GM23338 (cell line): Measurements from ENCODE around the gene SYNE2. TPM values are rescaled to one million over a fixed set of nuclear protein-coding genes. Genes with fewer than 3 reads are reported as not detected.

Source experiments
- ATAC-seq: fragments of 200-7000 bp; cut with Tn5 transposase; 3 replicates; pipeline ENCODE4 v1.9.1; 2020
- DNase-seq: peaks from one replicate; pipeline ENCODE4 v3.0.0-alpha.2; 2015; ENCODE audit warnings: low spot score
- H2AFZ ChIP-seq: fragments of 200-600 bp; sonication (generic); 2 replicates; pipeline ENCODE4 v1.8.0; 2016; ENCODE audit warnings: antibody characterized with exemption, mild to moderate bottlenecking, moderate library complexity
- H3F3A ChIP-seq: fragments of 200-600 bp; sonication (generic); replicated peaks from 2 replicates; pipeline ENCODE4 v1.8.0; 2017; ENCODE audit warnings: antibody characterized with exemption, mixed run types, low read depth
- H3K27ac ChIP-seq: fragments of 200-600 bp; sonication (generic); 2 replicates; pipeline ENCODE4 v1.6.1; 2016; ENCODE audit warnings: low read depth
- H3K27me3 ChIP-seq: fragments of 200-600 bp; sonication (generic); 2 replicates; pipeline ENCODE4 v1.8.0; 2016; ENCODE audit warnings: mild to moderate bottlenecking, mixed run types, moderate library complexity; ENCODE audit not compliant: insufficient read depth
- H3K36me3 ChIP-seq: fragments of 200-600 bp; sonication (generic); 2 replicates; pipeline ENCODE4 v1.8.0; 2016; ENCODE audit warnings: mild to moderate bottlenecking; ENCODE audit not compliant: insufficient read depth
- H3K4me1 ChIP-seq: fragments of 200-600 bp; sonication (generic); 2 replicates; pipeline ENCODE4 v1.8.0; 2016; ENCODE audit warnings: mild to moderate bottlenecking, moderate library complexity; ENCODE audit not compliant: insufficient read depth
- H3K4me2 ChIP-seq: fragments of 200-600 bp; sonication (generic); 2 replicates; pipeline ENCODE4 v1.7.1; 2017; ENCODE audit warnings: mixed run types
- H3K4me3 ChIP-seq: fragments of 200-600 bp; sonication (generic); 2 replicates; pipeline ENCODE4 v1.6.1; 2016; ENCODE audit warnings: mixed run types
- H3K79me2 ChIP-seq: fragments of 200-600 bp; sonication (generic); replicated peaks from 2 replicates; pipeline ENCODE4 v1.8.0; 2017; ENCODE audit warnings: mild to moderate bottlenecking; ENCODE audit not compliant: insufficient read depth
- H3K9me2 ChIP-seq: fragments of 200-600 bp; sonication (generic); 2 replicates; pipeline ENCODE4 v1.8.0; 2017; ENCODE audit not compliant: insufficient read depth
- H4K20me1 ChIP-seq: fragments of 200-600 bp; sonication (generic); replicated peaks from 2 replicates; pipeline ENCODE4 v1.8.0; 2017; ENCODE audit warnings: mild to moderate bottlenecking; ENCODE audit not compliant: insufficient read depth
- H3K27ac Mint-ChIP-seq: 2 replicates; pipeline ENCODE4 v1.8.0; 2020; ENCODE audit warnings: inconsistent platforms, mild to moderate bottlenecking, moderate library complexity, mixed read lengths
- H3K27me3 Mint-ChIP-seq: 3 replicates; pipeline ENCODE4 v1.8.0; 2022; ENCODE audit warnings: low read depth, mild to moderate bottlenecking, moderate library complexity, mixed read lengths, inconsistent platforms; ENCODE audit not compliant: insufficient read depth, poor library complexity
- H3K36me3 Mint-ChIP-seq: 3 replicates; pipeline ENCODE4 v1.8.0; 2021; ENCODE audit warnings: low read depth, mild to moderate bottlenecking, inconsistent platforms, moderate library complexity, mixed read lengths
- H3K4me1 Mint-ChIP-seq: 3 replicates; pipeline ENCODE4 v1.8.0; 2020; ENCODE audit warnings: mild to moderate bottlenecking, inconsistent platforms, mixed read lengths
- H3K4me3 Mint-ChIP-seq: 3 replicates; pipeline ENCODE4 v1.8.0; 2021; ENCODE audit warnings: moderate library complexity, mild to moderate bottlenecking, inconsistent platforms, mixed read lengths
- H3K9me3 Mint-ChIP-seq: 3 replicates; pipeline ENCODE4 v1.8.0; 2020; ENCODE audit warnings: moderate library complexity, mild to moderate bottlenecking, inconsistent platforms, mixed read lengths
- CREB1 ChIP-seq: fragments of 250-450 bp; sonication (Bioruptor Pico); IDR thresholded peaks from 2 replicates; pipeline ENCODE4 v1.5.0; 2020; ENCODE audit warnings: low read depth, mild to moderate bottlenecking, moderate library complexity
- EZH2 ChIP-seq: fragments of 200-600 bp; sonication (generic); IDR thresholded peaks from one replicate; pipeline ENCODE4 v1.8.0; 2017; ENCODE audit warnings: antibody characterized with exemption, mild to moderate bottlenecking, low read depth; ENCODE audit not compliant: unreplicated experiment
- EZH2phosphoT487 ChIP-seq: fragments of 200-600 bp; sonication (generic); IDR thresholded peaks from one replicate; pipeline ENCODE4 v1.8.1; 2018; ENCODE audit warnings: antibody characterized with exemption; ENCODE audit not compliant: unreplicated experiment
- NANOG ChIP-seq: IDR thresholded peaks from 2 replicates; pipeline ENCODE4 v1.6.1; 2016; ENCODE audit warnings: antibody characterized with exemption, borderline replicate concordance
- STAT1 ChIP-seq: IDR thresholded peaks from one replicate; pipeline ENCODE4 v1.6.1; 2016; ENCODE audit warnings: antibody characterized with exemption; ENCODE audit not compliant: unreplicated experiment
- ZNF114 ChIP-seq: fragments of 250-450 bp; sonication (Bioruptor Pico); IDR thresholded peaks from 2 replicates; pipeline ENCODE4 v1.5.0; 2020; ENCODE audit warnings: mild to moderate bottlenecking, moderate library complexity
- ZNF331 ChIP-seq: fragments of 250-450 bp; sonication (Bioruptor Pico); IDR thresholded peaks from 2 replicates; pipeline ENCODE4 v1.5.0; 2020; ENCODE audit warnings: low read depth, mild to moderate bottlenecking, moderate library complexity
- polyA plus RNA-seq: library from polyadenylated mRNA; unstranded; fragments of >200 nt; fragmentation: Nextera tagmentation; extraction: Ambion mirVana; gene quantifications from 2 replicates; pipeline ENCODE4 v1.2.1, GENCODE V29; 2016
- total RNA-seq: library from RNA; depleted of rRNA; stranded (reverse); fragments of >200 nt; shearing (Covaris generic); gene quantifications from 2 replicates; pipeline ENCODE4 v1.2.3, GENCODE V29; 2014
- TF ChIP-seq, protein P1 (sequence below): IDR thresholded peaks from one replicate; pipeline ENCODE4 v1.6.1; 2018; ENCODE audit warnings: antibody characterized with exemption; ENCODE audit not compliant: unreplicated experiment
- TF ChIP-seq, protein P2 (sequence below): IDR thresholded peaks from 2 replicates; pipeline ENCODE4 v1.6.1; 2016; ENCODE audit warnings: antibody characterized with exemption
- TF ChIP-seq, protein P3 (sequence below), 2 experiments: fragments of 200-600 bp in 1 of 2; sonication (generic) in 1 of 2; conservative IDR thresholded peaks; 2 replicates each; pipeline versions ENCODE4 v1.5.1 to v1.6.1; 2016 to 2017; ENCODE audit warnings: antibody characterized with exemption in 2 of 2, low read depth in 2 of 2, mild to moderate bottlenecking in 2 of 2, moderate library complexity in 1 of 2

The SYNE2 gene
- total and polyA plus RNA-seq, 2 experiments from 2014 or later = 34.3 to 86.5 TPM

DNA sequence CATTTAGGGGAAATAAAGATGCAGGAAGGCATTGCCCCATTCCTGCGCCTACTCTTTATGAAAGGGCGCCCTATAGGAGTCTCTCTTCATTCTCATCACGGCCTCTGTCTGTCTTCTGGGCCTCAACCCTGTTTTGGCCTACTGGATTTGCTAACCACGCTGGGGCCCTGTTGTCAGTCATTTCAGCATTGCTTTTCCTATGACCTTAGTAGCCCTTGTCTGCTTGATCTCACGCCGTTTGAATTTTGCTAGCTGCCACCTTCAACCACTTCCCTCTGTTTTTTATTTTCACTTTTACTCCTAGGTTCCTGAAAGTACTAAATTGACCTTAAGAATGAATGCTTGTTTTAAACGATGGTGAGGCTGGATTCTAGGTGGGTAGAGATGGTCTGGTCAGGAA is 139.0 kb downstream of the SYNE2 start (continued):
- TF ChIP-seq, protein P1, sequence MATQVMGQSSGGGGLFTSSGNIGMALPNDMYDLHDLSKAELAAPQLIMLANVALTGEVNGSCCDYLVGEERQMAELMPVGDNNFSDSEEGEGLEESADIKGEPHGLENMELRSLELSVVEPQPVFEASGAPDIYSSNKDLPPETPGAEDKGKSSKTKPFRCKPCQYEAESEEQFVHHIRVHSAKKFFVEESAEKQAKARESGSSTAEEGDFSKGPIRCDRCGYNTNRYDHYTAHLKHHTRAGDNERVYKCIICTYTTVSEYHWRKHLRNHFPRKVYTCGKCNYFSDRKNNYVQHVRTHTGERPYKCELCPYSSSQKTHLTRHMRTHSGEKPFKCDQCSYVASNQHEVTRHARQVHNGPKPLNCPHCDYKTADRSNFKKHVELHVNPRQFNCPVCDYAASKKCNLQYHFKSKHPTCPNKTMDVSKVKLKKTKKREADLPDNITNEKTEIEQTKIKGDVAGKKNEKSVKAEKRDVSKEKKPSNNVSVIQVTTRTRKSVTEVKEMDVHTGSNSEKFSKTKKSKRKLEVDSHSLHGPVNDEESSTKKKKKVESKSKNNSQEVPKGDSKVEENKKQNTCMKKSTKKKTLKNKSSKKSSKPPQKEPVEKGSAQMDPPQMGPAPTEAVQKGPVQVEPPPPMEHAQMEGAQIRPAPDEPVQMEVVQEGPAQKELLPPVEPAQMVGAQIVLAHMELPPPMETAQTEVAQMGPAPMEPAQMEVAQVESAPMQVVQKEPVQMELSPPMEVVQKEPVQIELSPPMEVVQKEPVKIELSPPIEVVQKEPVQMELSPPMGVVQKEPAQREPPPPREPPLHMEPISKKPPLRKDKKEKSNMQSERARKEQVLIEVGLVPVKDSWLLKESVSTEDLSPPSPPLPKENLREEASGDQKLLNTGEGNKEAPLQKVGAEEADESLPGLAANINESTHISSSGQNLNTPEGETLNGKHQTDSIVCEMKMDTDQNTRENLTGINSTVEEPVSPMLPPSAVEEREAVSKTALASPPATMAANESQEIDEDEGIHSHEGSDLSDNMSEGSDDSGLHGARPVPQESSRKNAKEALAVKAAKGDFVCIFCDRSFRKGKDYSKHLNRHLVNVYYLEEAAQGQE = no peak
- TF ChIP-seq EZH2 = no peak
- TF ChIP-seq ZNF331 (CRISPR knock-in tag) = no peak
- no peak for TF ChIP-seq STAT1
- no peak for TF ChIP-seq ZNF114
- TF ChIP-seq NANOG = no peak
- no peak for TF ChIP-seq CREB1 (CRISPR knock-in tag)
- TF ChIP-seq, protein P2, sequence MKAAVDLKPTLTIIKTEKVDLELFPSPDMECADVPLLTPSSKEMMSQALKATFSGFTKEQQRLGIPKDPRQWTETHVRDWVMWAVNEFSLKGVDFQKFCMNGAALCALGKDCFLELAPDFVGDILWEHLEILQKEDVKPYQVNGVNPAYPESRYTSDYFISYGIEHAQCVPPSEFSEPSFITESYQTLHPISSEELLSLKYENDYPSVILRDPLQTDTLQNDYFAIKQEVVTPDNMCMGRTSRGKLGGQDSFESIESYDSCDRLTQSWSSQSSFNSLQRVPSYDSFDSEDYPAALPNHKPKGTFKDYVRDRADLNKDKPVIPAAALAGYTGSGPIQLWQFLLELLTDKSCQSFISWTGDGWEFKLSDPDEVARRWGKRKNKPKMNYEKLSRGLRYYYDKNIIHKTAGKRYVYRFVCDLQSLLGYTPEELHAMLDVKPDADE = no peak
- TF ChIP-seq EZH2phosphoT487 = no peak

DNA sequence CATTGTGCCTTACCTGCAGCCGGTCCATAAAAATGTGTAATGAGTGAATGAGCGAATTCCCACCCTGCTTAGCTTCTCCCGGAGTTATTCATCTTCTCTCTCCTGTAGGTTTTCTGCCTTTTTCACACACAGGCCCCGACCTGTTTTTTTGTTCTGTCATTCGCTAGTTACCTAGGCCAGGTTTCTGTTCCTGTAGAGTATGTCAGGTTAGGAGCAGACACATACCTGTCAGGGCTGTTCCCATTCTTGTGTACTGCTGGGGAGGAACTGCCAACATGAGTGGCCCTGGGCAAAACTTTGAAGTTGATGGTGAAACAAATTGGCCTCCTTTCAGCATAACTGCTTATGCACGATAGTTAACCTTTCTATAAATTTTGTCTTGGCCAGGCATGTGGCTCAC is 140.1 kb downstream of the SYNE2 start:
- no peaks in the 10 kb centered on the region for H3K4me1 ChIP-seq
- H3K9me3 Mint-ChIP-seq = no peaks in the 10 kb centered on the region
- no peaks in the 10 kb centered on the region for H3K79me2 ChIP-seq
- no peak for ATAC-seq
- no peak overlapping the region for H2AFZ ChIP-seq
- DNase-seq = no peak
- H3K4me1 Mint-ChIP-seq = no peaks in the 10 kb centered on the region
- no peak overlapping the region for H3K4me3 ChIP-seq
- no peak overlapping the region for H3K4me2 ChIP-seq
- no peaks in the 10 kb centered on the region for H4K20me1 ChIP-seq
- peaks cover 2% of the 10 kb centered on the region for H3K27me3 Mint-ChIP-seq
- no peak overlapping the region for H3K27ac ChIP-seq
- H3K27me3 ChIP-seq = no peaks in the 10 kb centered on the region
- no peaks in the 10 kb centered on the region for H3F3A ChIP-seq
- peaks cover 20% of the 10 kb centered on the region; the same call in 2 of the 3 replicates for H3K36me3 Mint-ChIP-seq
- peaks cover 3% of the 10 kb centered on the region; the same call in 1 of the 2 replicates for H3K36me3 ChIP-seq
- H3K9me2 ChIP-seq = no peaks in the 10 kb centered on the region
- no peak overlapping the region for H3K27ac Mint-ChIP-seq
- no peak for TF ChIP-seq STAT1
- H3K4me3 Mint-ChIP-seq = no peak overlapping the region

DNA sequence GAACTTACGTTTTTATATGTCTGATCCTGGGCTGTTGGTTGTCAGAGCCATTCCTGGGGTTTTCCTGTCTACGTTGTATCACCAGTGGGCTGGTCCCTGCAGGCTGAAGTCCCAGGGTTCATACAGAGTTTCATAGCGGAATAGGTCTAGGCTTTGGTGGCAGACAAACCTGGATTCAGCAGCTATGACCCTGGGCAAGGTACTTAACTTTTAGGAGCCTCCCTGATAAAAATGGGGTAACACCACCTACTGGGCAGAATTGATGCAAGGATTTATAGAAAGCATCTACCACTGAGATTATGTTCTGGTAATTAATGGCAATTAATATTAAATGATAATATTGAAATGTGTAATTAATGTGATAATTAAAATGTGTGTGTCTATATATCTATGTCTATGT is 141.2 kb downstream of the SYNE2 start:
- H3K36me3 ChIP-seq = peaks cover 9% of the 10 kb centered on the region

More for the DNA sequence above, 141.2 kb downstream of the SYNE2 start:
- Histone ChIP-seq H3K27ac (no peak overlapping the region), H3K4me1 (no peaks in the 10 kb centered on the region), H4K20me1 (no peaks in the 10 kb centered on the region), H3F3A (no peaks in the 10 kb centered on the region), H3K9me2 (no peaks in the 10 kb centered on the region), H3K4me3 (no peak overlapping the region), H3K4me2 (no peak overlapping the region), H3K79me2 (no peaks in the 10 kb centered on the region), H2AFZ (no peak overlapping the region), H3K27me3 (no peaks in the 10 kb centered on the region)
- Mint-ChIP-seq H3K4me1 (no peaks in the 10 kb centered on the region), H3K27ac (no peak overlapping the region), H3K36me3 (peaks cover 28% of the 10 kb centered on the region), H3K27me3 (peaks cover 2% of the 10 kb centered on the region), H3K4me3 (no peak overlapping the region), H3K9me3 (no peaks in the 10 kb centered on the region)
- no peak for ATAC-seq
- TF ChIP-seq NANOG = no peak
- TF ChIP-seq, protein P3, sequence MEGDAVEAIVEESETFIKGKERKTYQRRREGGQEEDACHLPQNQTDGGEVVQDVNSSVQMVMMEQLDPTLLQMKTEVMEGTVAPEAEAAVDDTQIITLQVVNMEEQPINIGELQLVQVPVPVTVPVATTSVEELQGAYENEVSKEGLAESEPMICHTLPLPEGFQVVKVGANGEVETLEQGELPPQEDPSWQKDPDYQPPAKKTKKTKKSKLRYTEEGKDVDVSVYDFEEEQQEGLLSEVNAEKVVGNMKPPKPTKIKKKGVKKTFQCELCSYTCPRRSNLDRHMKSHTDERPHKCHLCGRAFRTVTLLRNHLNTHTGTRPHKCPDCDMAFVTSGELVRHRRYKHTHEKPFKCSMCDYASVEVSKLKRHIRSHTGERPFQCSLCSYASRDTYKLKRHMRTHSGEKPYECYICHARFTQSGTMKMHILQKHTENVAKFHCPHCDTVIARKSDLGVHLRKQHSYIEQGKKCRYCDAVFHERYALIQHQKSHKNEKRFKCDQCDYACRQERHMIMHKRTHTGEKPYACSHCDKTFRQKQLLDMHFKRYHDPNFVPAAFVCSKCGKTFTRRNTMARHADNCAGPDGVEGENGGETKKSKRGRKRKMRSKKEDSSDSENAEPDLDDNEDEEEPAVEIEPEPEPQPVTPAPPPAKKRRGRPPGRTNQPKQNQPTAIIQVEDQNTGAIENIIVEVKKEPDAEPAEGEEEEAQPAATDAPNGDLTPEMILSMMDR (conservative IDR thresholded peaks at IDR 0.05; ENCODE audit: low read depth in 2 of 2) = peak; percentile 20 to 28; a peak in 2 of 4 replicates
- peak; percentile 32 for DNase-seq
